Measurements from ENCODE around the gene MPPE1.

DNA sequence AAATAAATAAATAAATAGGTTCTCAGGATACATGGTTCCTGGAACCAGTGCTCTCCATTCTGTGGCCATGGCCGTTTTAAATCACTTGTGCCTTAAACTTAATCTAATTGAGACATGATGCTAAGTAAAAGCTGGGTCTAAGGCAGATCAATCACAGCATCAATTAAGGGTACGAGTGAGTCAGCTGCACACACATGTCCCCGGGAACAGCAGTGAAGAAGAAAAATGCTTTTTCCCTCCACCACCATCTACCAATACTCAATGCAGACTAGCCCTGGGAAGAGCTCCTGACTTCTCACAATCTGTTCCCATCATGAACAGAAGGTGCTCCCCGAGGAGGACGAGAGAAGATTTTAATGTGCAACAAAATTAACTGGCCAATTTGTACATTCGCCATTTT, 63.7 kb downstream of the MPPE1 start:
- TF ChIP-seq, protein P1, sequence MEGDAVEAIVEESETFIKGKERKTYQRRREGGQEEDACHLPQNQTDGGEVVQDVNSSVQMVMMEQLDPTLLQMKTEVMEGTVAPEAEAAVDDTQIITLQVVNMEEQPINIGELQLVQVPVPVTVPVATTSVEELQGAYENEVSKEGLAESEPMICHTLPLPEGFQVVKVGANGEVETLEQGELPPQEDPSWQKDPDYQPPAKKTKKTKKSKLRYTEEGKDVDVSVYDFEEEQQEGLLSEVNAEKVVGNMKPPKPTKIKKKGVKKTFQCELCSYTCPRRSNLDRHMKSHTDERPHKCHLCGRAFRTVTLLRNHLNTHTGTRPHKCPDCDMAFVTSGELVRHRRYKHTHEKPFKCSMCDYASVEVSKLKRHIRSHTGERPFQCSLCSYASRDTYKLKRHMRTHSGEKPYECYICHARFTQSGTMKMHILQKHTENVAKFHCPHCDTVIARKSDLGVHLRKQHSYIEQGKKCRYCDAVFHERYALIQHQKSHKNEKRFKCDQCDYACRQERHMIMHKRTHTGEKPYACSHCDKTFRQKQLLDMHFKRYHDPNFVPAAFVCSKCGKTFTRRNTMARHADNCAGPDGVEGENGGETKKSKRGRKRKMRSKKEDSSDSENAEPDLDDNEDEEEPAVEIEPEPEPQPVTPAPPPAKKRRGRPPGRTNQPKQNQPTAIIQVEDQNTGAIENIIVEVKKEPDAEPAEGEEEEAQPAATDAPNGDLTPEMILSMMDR (IDR thresholded peaks at IDR 0.05): no peak
- no peak for TF ChIP-seq POLR2A (IDR thresholded peaks at IDR 0.05)
- TF ChIP-seq POLR2AphosphoS5 (IDR thresholded peaks at IDR 0.05; ENCODE audit: insufficient read depth in 1 of 2, low read depth in 1 of 2): no peak

All from vagina (tissue), 2 donors.